Measurements from ENCODE around the gene TTC33. TPM values are rescaled to one million over a fixed set of nuclear protein-coding genes. Genes with fewer than 3 reads are reported as not detected.
A peak's percentile ranks its signal among the peaks of the same experiment; 100 is the strongest.

Gene TTC33
- total and polyA plus RNA-seq, 10 donors, result 4.3 to 17.9 (median 13.7) TPM

- peaks cover 0 to 73% (median 22%) of the 10 kb centered on the region in 6 donors for H3K36me3 ChIP-seq
- H3K27ac ChIP-seq, result no peak overlapping the region
- DNase-seq, result no peak
- intact Hi-C loops (cut with DNase I; ENCODE audit: low total_unique reads), result no loop called here
- no peak for TF ChIP-seq CTCF (IDR thresholded peaks at IDR 0.05 in 8 of 11, conservative IDR thresholded peaks at IDR 0.05 in 3 of 11)
- no peak for TF ChIP-seq POLR2AphosphoS5 (IDR thresholded peaks at IDR 0.05)
- no peak for TF ChIP-seq POLR2A (IDR thresholded peaks at IDR 0.05)
- H3K4me3 ChIP-seq, result no peak overlapping the region
- peaks cover 0 to 35% (median 4%) of the 10 kb centered on the region in 6 donors for H3K4me1 ChIP-seq
- peaks cover 0 to 23% (median 16%) of the 10 kb centered on the region in 8 donors for H3K9me3 ChIP-seq
- WGBS, 5 donors, result 72 to 87% (median 79%) methylated on average over 2 of the region's 2 CpGs
- H3K27me3 ChIP-seq (replicated peaks in 1 of 7), result no peaks in the 10 kb centered on the region
Measured at GRCh38 chr5:40743771-40744170, 12.0 kb downstream of the TTC33 start.

DNA sequence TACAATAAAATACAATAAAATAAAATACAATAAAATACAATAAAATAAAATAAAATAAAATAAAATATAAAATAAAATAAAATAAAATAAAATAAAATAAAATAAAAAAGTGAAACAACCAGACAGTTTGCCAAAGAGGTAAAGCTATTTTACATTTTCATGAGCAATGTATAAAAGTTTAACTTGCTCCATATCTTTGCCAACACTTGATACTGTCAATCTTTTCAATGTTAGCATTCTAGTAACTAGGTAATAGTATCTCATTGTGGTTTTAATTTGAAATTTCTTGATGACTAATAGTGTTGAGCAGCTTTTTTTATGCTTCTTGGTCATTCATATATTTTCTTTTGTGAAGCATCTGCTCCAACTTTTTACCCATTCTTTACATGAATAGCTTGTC is 17.3 kb downstream of the TTC33 start:
- intact Hi-C loops (cut with DNase I; ENCODE audit: low total_unique reads), result loop anchor here (5.0 to 10.0 kb wide), 2 partner anchors 791 to 1024 kb away; no protein-coding TSS in a partner anchor
- H3K9me3 ChIP-seq, result peaks cover 0 to 23% (median 16%) of the 10 kb centered on the region in 8 donors
- H3K27ac ChIP-seq, result no peak overlapping the region
- no peak for DNase-seq
- no peaks in the 10 kb centered on the region for H3K27me3 ChIP-seq (replicated peaks in 1 of 7)
- H3K4me3 ChIP-seq, result no peak overlapping the region
- peaks cover 0 to 44% (median 24%) of the 10 kb centered on the region in 6 donors for H3K36me3 ChIP-seq
- peaks cover 0 to 33% (median 20%) of the 10 kb centered on the region in 6 donors for H3K4me1 ChIP-seq
- TF ChIP-seq CTCF (IDR thresholded peaks at IDR 0.05 in 8 of 11, conservative IDR thresholded peaks at IDR 0.05 in 3 of 11) (no peak), POLR2A (IDR thresholded peaks at IDR 0.05) (no peak), POLR2AphosphoS5 (IDR thresholded peaks at IDR 0.05) (no peak)

- 9 to 22% (median 19%) methylated on average over 1 of the region's 1 CpG for WGBS, 5 donors
- Histone ChIP-seq H3K9me3 (peaks cover 0 to 22% (median 16%) of the 10 kb centered on the region in 8 donors), H3K4me3 (no peak overlapping the region), H3K27me3 (replicated peaks in 1 of 7) (no peaks in the 10 kb centered on the region), H3K27ac (no peak overlapping the region), H3K36me3 (peaks cover 0 to 36% (median 19%) of the 10 kb centered on the region in 6 donors), H3K4me1 (peaks cover 0 to 36% (median 25%) of the 10 kb centered on the region in 6 donors)
- TF ChIP-seq CTCF (IDR thresholded peaks at IDR 0.05 in 8 of 11, conservative IDR thresholded peaks at IDR 0.05 in 3 of 11) (peak in 10 of 11 experiments; percentile 36 to 74 (median 62)), POLR2A (IDR thresholded peaks at IDR 0.05) (no peak), POLR2AphosphoS5 (IDR thresholded peaks at IDR 0.05) (no peak)
- no peak for DNase-seq
- intact Hi-C loops (cut with DNase I; ENCODE audit: low total_unique reads), result loop anchor here (5.0 to 10.0 kb wide), 2 partner anchors 789 to 1021 kb away; no protein-coding TSS in a partner anchor
Measured at GRCh38 chr5:40736103-40736875, 19.5 kb downstream of the TTC33 start.

DNA sequence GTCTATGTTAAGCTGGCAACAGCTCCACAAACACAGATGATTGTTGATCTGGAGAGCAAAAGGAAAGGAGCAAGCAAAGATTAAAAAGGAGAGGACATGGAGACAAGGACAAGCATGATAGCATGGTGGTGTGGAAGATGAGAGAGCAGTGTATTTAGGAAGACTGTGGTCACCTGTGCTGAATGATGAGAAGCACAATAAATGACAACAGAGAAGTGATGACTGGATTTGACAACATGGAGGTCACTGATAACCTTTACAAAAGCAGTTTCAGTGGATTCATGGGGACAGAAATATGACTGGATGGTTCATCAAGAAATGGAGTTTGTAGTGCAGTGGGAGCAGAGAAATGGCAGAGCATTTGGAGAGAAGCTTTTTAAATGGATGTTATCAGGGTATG is 20.2 kb downstream of the TTC33 start:
- Histone ChIP-seq H3K27ac (peak overlapping the region in 2 of 8 donors; percentile 19 to 66), H3K27me3 (replicated peaks in 1 of 7) (no peaks in the 10 kb centered on the region), H3K4me1 (peaks cover 0 to 36% (median 25%) of the 10 kb centered on the region in 6 donors), H3K9me3 (peaks cover 0 to 15% (median 12%) of the 10 kb centered on the region in 8 donors), H3K36me3 (peaks cover 0 to 29% (median 13%) of the 10 kb centered on the region in 6 donors), H3K4me3 (no peak overlapping the region)
- TF ChIP-seq POLR2A (IDR thresholded peaks at IDR 0.05) (no peak), CTCF (IDR thresholded peaks at IDR 0.05 in 8 of 11, conservative IDR thresholded peaks at IDR 0.05 in 3 of 11) (no peak), POLR2AphosphoS5 (IDR thresholded peaks at IDR 0.05) (no peak)
- no peak for DNase-seq
- intact Hi-C loops (cut with DNase I; ENCODE audit: low total_unique reads), result loop anchor here (5.0 to 10.0 kb wide), 2 partner anchors 788 to 1021 kb away; no protein-coding TSS in a partner anchor

Data from spleen (tissue), 11 donors.